Osteocyte (in vitro differentiated cells): ENCODE results near the gene PSMG4. TPM values are rescaled to one million over a fixed set of nuclear protein-coding genes. Genes with fewer than 3 reads are reported as not detected.
"Not testable (repeated sequence)": the region's sequence is repeated elsewhere in the genome, so short reads cannot be mapped to it uniquely, and the experiment has no call there.

Experiments
- DNase-seq: peaks from one replicate; pipeline ENCODE4 v3.0.0; 2021; ENCODE audit warnings: mixed read lengths; ENCODE audit not compliant: unreplicated experiment; ENCODE audit errors: extremely low spot score
- H3K27ac Mint-ChIP-seq: one replicate; pipeline ENCODE4 v1.8.0; 2021; ENCODE audit warnings: mild to moderate bottlenecking, mixed read lengths; ENCODE audit not compliant: unreplicated experiment
- H3K27me3 Mint-ChIP-seq: one replicate; pipeline ENCODE4 v1.8.0; 2021; ENCODE audit warnings: mixed read lengths; ENCODE audit not compliant: unreplicated experiment
- H3K36me3 Mint-ChIP-seq: one replicate; pipeline ENCODE4 v1.8.0; 2021; ENCODE audit warnings: mixed read lengths; ENCODE audit not compliant: unreplicated experiment
- H3K4me1 Mint-ChIP-seq: one replicate; pipeline ENCODE4 v1.8.0; 2021; ENCODE audit warnings: mixed read lengths; ENCODE audit not compliant: unreplicated experiment
- H3K4me3 Mint-ChIP-seq: one replicate; pipeline ENCODE4 v1.8.0; 2021; ENCODE audit warnings: mild to moderate bottlenecking, moderate library complexity, mixed read lengths; ENCODE audit not compliant: unreplicated experiment
- H3K9me3 Mint-ChIP-seq: one replicate; pipeline ENCODE4 v1.8.0; 2021; ENCODE audit warnings: mixed read lengths; ENCODE audit not compliant: unreplicated experiment
- CTCF ChIP-seq: fragments of 200-600 bp; sonication (generic); IDR thresholded peaks from 2 replicates; pipeline ENCODE4 v1.5.0; 2021; ENCODE audit warnings: antibody characterized with exemption, mild to moderate bottlenecking, moderate library complexity
- total RNA-seq: library from RNA; stranded (reverse); gene quantifications from 2 replicates; pipeline ENCODE4 v1.2.1, GENCODE V29; 2021

PSMG4 gene
- total RNA-seq, 1 donor from 2014 or later: 22.0 TPM

- Mint-ChIP-seq H3K27ac (no peak overlapping the region), H3K36me3 (peaks cover 1% of the 10 kb centered on the region), H3K27me3 (no peaks in the 10 kb centered on the region), H3K4me3 (no peak overlapping the region), H3K4me1 (no peaks in the 10 kb centered on the region), H3K9me3 (peaks cover 4% of the 10 kb centered on the region)
- DNase-seq: no peak
- peak; percentile 18 for TF ChIP-seq CTCF
These were observed 19.5 kb upstream of the PSMG4 start for GRCh38 chr6:3239110-3239830.

- Mint-ChIP-seq H3K9me3 (peaks cover 7% of the 10 kb centered on the region), H3K27me3 (no peaks in the 10 kb centered on the region), H3K27ac (no peak overlapping the region), H3K36me3 (peaks cover 2% of the 10 kb centered on the region), H3K4me1 (peaks cover 2% of the 10 kb centered on the region), H3K4me3 (no peak overlapping the region)
- DNase-seq: no peak
- no peak for TF ChIP-seq CTCF
These were observed 18.2 kb upstream of the PSMG4 start for GRCh38 chr6:3240595-3240994.

- not testable (repeated sequence) for H3K4me1 Mint-ChIP-seq, H3K27me3 Mint-ChIP-seq, DNase-seq, H3K27ac Mint-ChIP-seq, H3K4me3 Mint-ChIP-seq, H3K36me3 Mint-ChIP-seq, H3K9me3 Mint-ChIP-seq
These were observed 17.0 kb upstream of the PSMG4 start for GRCh38 chr6:3241745-3242144.

- peaks cover 17% of the 10 kb centered on the region for H3K4me1 Mint-ChIP-seq
- no peak overlapping the region for H3K4me3 Mint-ChIP-seq
- H3K9me3 Mint-ChIP-seq: peaks cover 7% of the 10 kb centered on the region
- no peak for TF ChIP-seq CTCF
- no peaks in the 10 kb centered on the region for H3K27me3 Mint-ChIP-seq
- DNase-seq: no peak
- H3K27ac Mint-ChIP-seq: no peak overlapping the region
- peaks cover 2% of the 10 kb centered on the region for H3K36me3 Mint-ChIP-seq
These were observed 16.0 kb upstream of the PSMG4 start for GRCh38 chr6:3242768-3243167.

- Mint-ChIP-seq H3K4me3 (no peak overlapping the region), H3K4me1 (peaks cover 26% of the 10 kb centered on the region), H3K27me3 (no peaks in the 10 kb centered on the region), H3K27ac (no peak overlapping the region), H3K36me3 (peaks cover 2% of the 10 kb centered on the region), H3K9me3 (peaks cover 7% of the 10 kb centered on the region)
- no peak for DNase-seq
- no peak for TF ChIP-seq CTCF
These were observed 14.5 kb upstream of the PSMG4 start for GRCh38 chr6:3244003-3244831.

- not testable (repeated sequence) for H3K27me3 Mint-ChIP-seq, H3K36me3 Mint-ChIP-seq, H3K4me3 Mint-ChIP-seq, H3K27ac Mint-ChIP-seq, H3K9me3 Mint-ChIP-seq, DNase-seq
- peaks cover 31% of the 10 kb centered on the region for H3K4me1 Mint-ChIP-seq
These were observed 13.9 kb upstream of the PSMG4 start for GRCh38 chr6:3244832-3245161.
